NCI-H2227 treated with DMSO at 0.1 percent for 48 hours (cell line): Measurements from ENCODE around the gene CYB561A3.

Experiments used
- DNase-seq: peaks from one replicate; lab custom pipeline; 2025; lab: John Stamatoyannopoulos, UW

CYB561A3 gene

GRCh38 chr11:61369372-61370348 is 8.0 kb upstream of the CYB561A3 start:
- DNase-seq = no peak

- DNase-seq = no peak
Observed at GRCh38 chr11:61368646-61369045, 7.0 kb upstream of the CYB561A3 start.

GRCh38 chr11:61367406-61367805 is 5.7 kb upstream of the CYB561A3 start:
- no peak for DNase-seq

- DNase-seq = no peak
Observed at GRCh38 chr11:61364012-61364675, 2.5 kb upstream of the CYB561A3 start.

- DNase-seq = no peak
Observed at GRCh38 chr11:61362542-61362875, 827 bp upstream of the CYB561A3 start.

- DNase-seq = no peak
Observed at GRCh38 chr11:61361237-61361740, 393 bp downstream of the CYB561A3 start.

- DNase-seq = no peak
Observed at GRCh38 chr11:61359516-61359915, 2.2 kb downstream of the CYB561A3 start.

GRCh38 chr11:61358566-61358965 is 3.1 kb downstream of the CYB561A3 start:
- no peak for DNase-seq

GRCh38 chr11:61357894-61358239 is 3.8 kb downstream of the CYB561A3 start:
- no peak for DNase-seq

- no peak for DNase-seq
Observed at GRCh38 chr11:61357233-61357893, 4.3 kb downstream of the CYB561A3 start.

- no peak for DNase-seq
Observed at GRCh38 chr11:61356706-61357105, 5.0 kb downstream of the CYB561A3 start.

GRCh38 chr11:61354208-61354607 is 7.5 kb downstream of the CYB561A3 start:
- no peak for DNase-seq

GRCh38 chr11:61353131-61354067 is 8.3 kb downstream of the CYB561A3 start:
- DNase-seq = no peak

GRCh38 chr11:61352038-61352437 is 9.6 kb downstream of the CYB561A3 start:
- no peak for DNase-seq

- no peak for DNase-seq
Observed at GRCh38 chr11:61350803-61351202, 10.9 kb downstream of the CYB561A3 start.

- DNase-seq = no peak
Observed at GRCh38 chr11:61350336-61350735, 11.3 kb downstream of the CYB561A3 start.

GRCh38 chr11:61349916-61350315 is 11.8 kb downstream of the CYB561A3 start:
- DNase-seq = no peak

- DNase-seq = no peak
Observed at GRCh38 chr11:61349189-61349751, 12.4 kb downstream of the CYB561A3 start.

- DNase-seq = no peak
Observed at GRCh38 chr11:61347916-61348461, 13.7 kb downstream of the CYB561A3 start.

- no peak for DNase-seq
Observed at GRCh38 chr11:61345954-61346843, 15.5 kb downstream of the CYB561A3 start.
